PC-9 (cell line): ENCODE data around the gene JTB. TPM values are rescaled to one million over a fixed set of nuclear protein-coding genes. Genes with fewer than 3 reads are reported as not detected.

Source experiments
- BruUV-seq: library from RNA; stranded (reverse); fragments of 400-500 nt; replicated peaks from 2 replicates; lab custom pipeline; 2021; lab: Mats Ljungman, UMichigan
- CTCF ChIA-PET: fragments of 300-600 bp; sonication (Branson Sonifier 250); formaldehyde crosslinking; loops from one replicate; lab custom pipeline; 2022; ENCODE audit warnings: antibody characterized with exemption; lab: Charles Lee
- POLR2A ChIA-PET: fragments of 300-600 bp; sonication (Branson Sonifier 250); formaldehyde crosslinking; loops from one replicate; lab custom pipeline; 2022; ENCODE audit warnings: antibody characterized with exemption; ENCODE audit not compliant: unreplicated experiment; lab: Charles Lee
- DNase-seq, 2 experiments: peaks; one replicate each; pipeline versions ENCODE4 v3.0.0 to v3.0.0-alpha.2; 2015 to 2022; ENCODE audit warnings: mixed read lengths in 1 of 2
- H2AFZ ChIP-seq: fragments of 200-600 bp; sonication (generic); 2 replicates; pipeline ENCODE4 v1.8.1; 2017; ENCODE audit warnings: antibody characterized with exemption
- H3F3A ChIP-seq: fragments of 200-600 bp; sonication (generic); 2 replicates; pipeline ENCODE4 v1.8.1; 2017; ENCODE audit warnings: antibody characterized with exemption, mild to moderate bottlenecking, low read depth; ENCODE audit not compliant: insufficient read depth
- H3K27ac ChIP-seq: fragments of 200-600 bp; sonication (generic); 2 replicates; pipeline ENCODE4 v1.6.1; 2016; ENCODE audit warnings: mixed run types
- H3K27me3 ChIP-seq: fragments of 200-600 bp; sonication (generic); 2 replicates; pipeline ENCODE4 v1.6.1; 2016; ENCODE audit warnings: low read depth, mixed run types; ENCODE audit not compliant: insufficient read depth
- H3K36me3 ChIP-seq: fragments of 200-600 bp; sonication (generic); 2 replicates; pipeline ENCODE4 v1.6.1; 2016; ENCODE audit warnings: low read depth, mixed run types
- H3K4me1 ChIP-seq: fragments of 200-600 bp; sonication (generic); replicated peaks from 2 replicates; pipeline ENCODE4 v1.6.1; 2016; ENCODE audit warnings: mixed run types; ENCODE audit not compliant: insufficient read depth
- H3K4me2 ChIP-seq: fragments of 200-600 bp; sonication (generic); 2 replicates; pipeline ENCODE4 v1.6.1; 2017; ENCODE audit warnings: mixed run types
- H3K4me3 ChIP-seq: fragments of 200-600 bp; sonication (generic); 2 replicates; pipeline ENCODE4 v1.6.1; 2016; ENCODE audit warnings: mixed run types
- H3K79me2 ChIP-seq: fragments of 200-600 bp; sonication (generic); 2 replicates; pipeline ENCODE4 v1.6.1; 2017; ENCODE audit warnings: low read depth, mixed run types
- H3K9me2 ChIP-seq: fragments of 200-600 bp; sonication (generic); 2 replicates; pipeline ENCODE4 v1.8.1; 2017; ENCODE audit warnings: mild to moderate bottlenecking; ENCODE audit not compliant: insufficient read depth
- H3K9me3 ChIP-seq: fragments of 200-600 bp; sonication (generic); 2 replicates; pipeline ENCODE4 v1.8.1; 2016; ENCODE audit warnings: low read depth; ENCODE audit not compliant: insufficient read depth
- H4K20me1 ChIP-seq: fragments of 200-600 bp; sonication (generic); 2 replicates; pipeline ENCODE4 v1.8.1; 2017; ENCODE audit not compliant: insufficient read depth
- CTCF ChIP-seq: fragments of 200-600 bp; sonication (generic); conservative IDR thresholded peaks from 2 replicates; pipeline ENCODE4 v1.6.1; 2017; ENCODE audit warnings: mixed run types, antibody characterized with exemption, mild to moderate bottlenecking, moderate library complexity
- EZH2 ChIP-seq: fragments of 200-600 bp; sonication (generic); IDR thresholded peaks from 2 replicates; pipeline ENCODE4 v1.8.0; 2017; ENCODE audit warnings: antibody characterized with exemption, low read depth
- intact Hi-C: fragments of 100-400 bp; cut with micrococcal nuclease; formaldehyde crosslinking; loops from one replicate; pipeline ENCODE4 v1.10.0; 2022; ENCODE audit not compliant: unreplicated experiment
- total RNA-seq: library from RNA; stranded (reverse); gene quantifications from 2 replicates; pipeline ENCODE4 v1.2.3, GENCODE V29; 2021

Gene JTB
- total RNA-seq, 1 experiment from 2014 or later, result 106 TPM

- no peak for TF ChIP-seq EZH2
- H3K4me2 ChIP-seq, result peak overlapping the region; percentile 42; the same call in 1 of the 2 replicates
- H3K4me3 ChIP-seq, result no peak overlapping the region
- ChIA-PET POLR2A (interaction anchor here (0.6 kb wide), 1 partner anchor 194 kb away, joined by 5 read pairs; no protein-coding TSS in a partner anchor), CTCF (no interaction called here)
- no peak overlapping the region for H3K27ac ChIP-seq
- DNase-seq, result no peak
- no peaks in the 10 kb centered on the region for H3K9me2 ChIP-seq
- H3K9me3 ChIP-seq, result no peaks in the 10 kb centered on the region
- H3F3A ChIP-seq, result peaks cover 46% of the 10 kb centered on the region
- no peaks in the 10 kb centered on the region for H3K27me3 ChIP-seq
- BruUV-seq, result no TSS peak
- H2AFZ ChIP-seq, result no peak overlapping the region
- intact Hi-C loops, result no loop called here
- H3K79me2 ChIP-seq, result peaks cover 64% of the 10 kb centered on the region
- H3K4me1 ChIP-seq, result peaks cover 30% of the 10 kb centered on the region
- H4K20me1 ChIP-seq, result peaks cover 23% of the 10 kb centered on the region
- H3K36me3 ChIP-seq, result no peaks in the 10 kb centered on the region
Observed at GRCh38 chr1:153959454-153959853, 18.0 kb downstream of the JTB start.

- peaks cover 26% of the 10 kb centered on the region for H4K20me1 ChIP-seq
- H3K36me3 ChIP-seq, result peaks cover 4% of the 10 kb centered on the region; the same call in 1 of the 2 replicates
- no TSS peak for BruUV-seq
- H3K9me3 ChIP-seq, result no peaks in the 10 kb centered on the region
- H3K4me3 ChIP-seq, result no peak overlapping the region; the same call in 1 of the 2 replicates
- POLR2A ChIA-PET, result interaction anchor here (0.6 to 0.8 kb wide), 3 partner anchors 19 to 1015 kb away, joined by 4 to 6 read pairs (median 5); partner anchors contain the start of gene JTB
- peak overlapping the region; percentile 42 for H3K4me2 ChIP-seq
- no peak overlapping the region for H2AFZ ChIP-seq
- peaks cover 29% of the 10 kb centered on the region for H3K4me1 ChIP-seq
- no peak for TF ChIP-seq CTCF
- no peak for TF ChIP-seq EZH2
- H3K27me3 ChIP-seq, result no peaks in the 10 kb centered on the region
- intact Hi-C loops, result loop anchor here (1.0 kb wide), 1 partner anchor 36 kb away; no protein-coding TSS in a partner anchor
- no peak overlapping the region for H3K27ac ChIP-seq
- H3K79me2 ChIP-seq, result peaks cover 70% of the 10 kb centered on the region
- DNase-seq, result no peak
- CTCF ChIA-PET, result no interaction called here
- H3F3A ChIP-seq, result peaks cover 40% of the 10 kb centered on the region
- no peaks in the 10 kb centered on the region for H3K9me2 ChIP-seq
Observed at GRCh38 chr1:153958961-153959260, 18.6 kb downstream of the JTB start.

DNA sequence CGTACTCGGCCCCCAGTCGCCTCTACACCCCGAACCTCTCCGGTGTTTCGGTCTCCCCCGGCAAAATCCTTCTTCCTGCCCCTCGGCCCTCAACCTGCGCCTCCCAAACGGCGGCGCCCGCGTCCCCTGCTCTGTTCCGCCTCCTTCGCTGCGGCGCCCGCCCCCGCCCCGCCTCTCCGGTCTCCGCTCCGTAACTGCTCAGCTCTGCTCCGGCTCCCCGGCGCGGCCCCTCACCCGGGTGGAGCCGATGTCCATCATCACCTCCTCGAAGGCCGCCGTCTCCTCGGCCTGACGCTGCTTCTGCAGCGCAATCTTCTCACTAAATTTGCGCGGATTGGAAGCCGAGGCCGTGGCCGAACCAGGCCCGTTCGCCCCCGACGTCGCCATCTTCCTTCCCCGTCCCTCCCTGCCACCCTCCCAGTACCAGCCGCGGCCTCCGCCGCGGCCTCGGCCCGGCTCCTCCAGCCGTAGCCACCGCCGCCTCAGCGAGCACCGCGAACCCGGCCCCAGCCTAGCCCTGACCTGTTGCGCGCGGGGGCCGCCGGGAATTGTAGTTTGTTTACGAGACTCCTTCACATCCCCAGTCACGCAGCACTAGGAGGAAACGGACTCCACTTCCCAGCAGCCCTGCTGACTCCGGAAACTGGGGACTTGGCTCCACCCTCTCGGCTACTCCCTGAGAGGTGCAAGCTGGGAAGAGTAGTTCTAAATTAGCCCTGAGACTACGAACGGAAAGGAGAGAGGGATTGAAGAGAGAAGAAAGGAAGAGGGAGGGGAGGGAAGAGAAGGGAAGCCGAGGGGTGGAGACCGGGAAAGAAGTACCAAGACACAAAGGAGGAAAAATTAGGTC, 19.1 kb downstream of the JTB start, which contains the start of gene CRTC2:
TSS of gene CRTC2 (minus strand) at position 502 of the 850 bp plus-strand sequence. CDS start at position 387, 115 bp downstream.
- intact Hi-C loops, result loop anchor here (1.0 kb wide), 1 partner anchor 35 kb away; no protein-coding TSS in a partner anchor
- H3K4me1 ChIP-seq, result peaks cover 29% of the 10 kb centered on the region
- peak within 1 kb of the TSS; percentile 87 for H3K4me2 ChIP-seq
- peak within 1 kb of the TSS; percentile 84 for H2AFZ ChIP-seq
- peak; percentile 94 to 96 for DNase-seq
- BruUV-seq, result no TSS peak
- TF ChIP-seq CTCF (no peak), EZH2 (no peak)
- H3K9me2 ChIP-seq, result no peaks in the 10 kb centered on the region
- peak within 1 kb of the TSS; percentile 28 for H3K27ac ChIP-seq
- H3K9me3 ChIP-seq, result no peaks in the 10 kb centered on the region
- peaks cover 28% of the 10 kb centered on the region for H4K20me1 ChIP-seq
- peaks cover 4% of the 10 kb centered on the region; the same call in 1 of the 2 replicates for H3K36me3 ChIP-seq
- CTCF ChIA-PET, result interaction anchor here (1.7 kb wide), 1 partner anchor 11 kb away, joined by 4 read pairs; the partner anchor contains the start of gene DENND4B
- peaks cover 75% of the 10 kb centered on the region for H3K79me2 ChIP-seq
- no peaks in the 10 kb centered on the region for H3K27me3 ChIP-seq
- POLR2A ChIA-PET, result interaction anchor here (0.6 to 0.8 kb wide), 4 partner anchors 19 to 1015 kb away, joined by 3 to 6 read pairs (median 4); partner anchors contain the start of gene JTB
- H3F3A ChIP-seq, result peaks cover 36% of the 10 kb centered on the region
- H3K4me3 ChIP-seq, result peak within 1 kb of the TSS; percentile 67
